Activated gamma-delta T cell treated with anti-CD3 and anti-CD28 coated beads, Interleukin-2, amount 50 U/mL, for 16 hours (primary cell): ENCODE measurements around the gene SLC39A8.
"Not testable (repeated sequence)": the region's sequence is repeated elsewhere in the genome, so short reads cannot be mapped to it uniquely, and the experiment has no call there.

Experiments used
- DNase-seq: peaks from one replicate; pipeline ENCODE4 v3.0.0-alpha.2; 2020; ENCODE audit warnings: low read depth

SLC39A8 gene

GRCh38 chr4:102299354-102300107 lies 45.8 kb downstream of the SLC39A8 start:
- DNase-seq, result no peak

- no peak for DNase-seq
Observed at GRCh38 chr4:102298716-102299115, 46.6 kb downstream of the SLC39A8 start.

GRCh38 chr4:102295153-102295862 lies 50.0 kb downstream of the SLC39A8 start:
- DNase-seq, result no peak

- no peak for DNase-seq
Observed at GRCh38 chr4:102288497-102288896, 56.8 kb downstream of the SLC39A8 start.

GRCh38 chr4:102285831-102286230 lies 59.5 kb downstream of the SLC39A8 start:
- no peak for DNase-seq

GRCh38 chr4:102281171-102281839 lies 64.0 kb downstream of the SLC39A8 start:
- DNase-seq, result no peak

- not testable (repeated sequence) for DNase-seq
Observed at GRCh38 chr4:102273317-102273716, 72.0 kb downstream of the SLC39A8 start.

- no peak for DNase-seq
Observed at GRCh38 chr4:102272318-102272717, 73.0 kb downstream of the SLC39A8 start.

GRCh38 chr4:102268355-102268754 lies 76.9 kb downstream of the SLC39A8 start:
- no peak for DNase-seq

GRCh38 chr4:102263024-102263787 lies 82.1 kb downstream of the SLC39A8 start:
- no peak for DNase-seq

GRCh38 chr4:102259702-102260101 lies 85.6 kb downstream of the SLC39A8 start:
- DNase-seq, result no peak

GRCh38 chr4:102259081-102259480 lies 86.2 kb downstream of the SLC39A8 start:
- DNase-seq, result no peak

GRCh38 chr4:102256321-102256720 lies 89.0 kb downstream of the SLC39A8 start:
- DNase-seq, result no peak

GRCh38 chr4:102253860-102254259 lies 91.4 kb downstream of the SLC39A8 start:
- no peak for DNase-seq

- DNase-seq, result no peak
Observed at GRCh38 chr4:102252171-102252570, 93.1 kb downstream of the SLC39A8 start.

GRCh38 chr4:102250341-102250740 lies 94.9 kb downstream of the SLC39A8 start:
- no peak for DNase-seq

- no peak for DNase-seq
Observed at GRCh38 chr4:102247041-102247440, 98.2 kb downstream of the SLC39A8 start.

- DNase-seq, result no peak
Observed at GRCh38 chr4:102246416-102246815, 98.9 kb downstream of the SLC39A8 start.

GRCh38 chr4:102244878-102245535 lies 100.3 kb downstream of the SLC39A8 start:
- DNase-seq, result no peak

GRCh38 chr4:102243296-102243695 lies 102.0 kb downstream of the SLC39A8 start:
- DNase-seq, result not testable (repeated sequence)

GRCh38 chr4:102234243-102234838 lies 110.9 kb downstream of the SLC39A8 start:
- DNase-seq, result no peak
